IPS-18c (cell line): Measurements from ENCODE around the gene XPA.
A peak's percentile ranks its signal among the peaks of the same experiment; 100 is the strongest.

Experiments used
- H3K4me3 ChIP-seq: 2 replicates; pipeline ENCODE4 v1.7.0; 2013; ENCODE audit warnings: low read depth, mild to moderate bottlenecking, low read length, moderate library complexity; ENCODE audit not compliant: insufficient read depth
- H3K9me3 ChIP-seq: one replicate; pipeline ENCODE4 v1.6.1; 2013; ENCODE audit warnings: mild to moderate bottlenecking, low read length, moderate library complexity; ENCODE audit not compliant: control insufficient read depth, insufficient read depth

The XPA gene

GRCh38 chr9:97672403-97672802 lies 24.7 kb downstream of the XPA start:
- Histone ChIP-seq H3K4me3 (no peak overlapping the region), H3K9me3 (no peaks in the 10 kb centered on the region)

- Histone ChIP-seq H3K4me3 (no peak overlapping the region), H3K9me3 (no peaks in the 10 kb centered on the region)
These were observed 26.6 kb downstream of the XPA start for GRCh38 chr9:97670586-97670985.

GRCh38 chr9:97668485-97668884 lies 28.7 kb downstream of the XPA start:
- H3K4me3 ChIP-seq = no peak overlapping the region
- H3K9me3 ChIP-seq = no peaks in the 10 kb centered on the region

- no peaks in the 10 kb centered on the region for H3K9me3 ChIP-seq
These were observed 30.0 kb downstream of the XPA start for GRCh38 chr9:97666907-97667686.

GRCh38 chr9:97665742-97666141 lies 31.4 kb downstream of the XPA start:
- no peak overlapping the region for H3K4me3 ChIP-seq
- no peaks in the 10 kb centered on the region for H3K9me3 ChIP-seq

More at GRCh38 chr9:97666907-97667686, 30.0 kb downstream of the XPA start:
- no peak overlapping the region for H3K4me3 ChIP-seq

GRCh38 chr9:97660847-97661246 lies 36.3 kb downstream of the XPA start:
- Histone ChIP-seq H3K4me3 (no peak overlapping the region), H3K9me3 (no peaks in the 10 kb centered on the region)

GRCh38 chr9:97660340-97660739 lies 36.8 kb downstream of the XPA start:
- no peak overlapping the region for H3K4me3 ChIP-seq
- no peaks in the 10 kb centered on the region for H3K9me3 ChIP-seq

GRCh38 chr9:97659771-97660170 lies 37.4 kb downstream of the XPA start:
- no peaks in the 10 kb centered on the region for H3K9me3 ChIP-seq
- no peak overlapping the region for H3K4me3 ChIP-seq

GRCh38 chr9:97658707-97659106 lies 38.4 kb downstream of the XPA start:
- no peaks in the 10 kb centered on the region for H3K9me3 ChIP-seq

GRCh38 chr9:97651646-97652045 lies 45.5 kb downstream of the XPA start:
- H3K9me3 ChIP-seq = no peaks in the 10 kb centered on the region
- H3K4me3 ChIP-seq = no peak overlapping the region

More at GRCh38 chr9:97658707-97659106, 38.4 kb downstream of the XPA start:
- no peak overlapping the region for H3K4me3 ChIP-seq

GRCh38 chr9:97647996-97648395 lies 49.1 kb downstream of the XPA start:
- no peaks in the 10 kb centered on the region for H3K9me3 ChIP-seq
- no peak overlapping the region for H3K4me3 ChIP-seq

- no peak overlapping the region for H3K4me3 ChIP-seq
- no peaks in the 10 kb centered on the region for H3K9me3 ChIP-seq
These were observed 51.4 kb downstream of the XPA start for GRCh38 chr9:97645720-97646119.

GRCh38 chr9:97640325-97640724 lies 56.8 kb downstream of the XPA start:
- Histone ChIP-seq H3K9me3 (no peaks in the 10 kb centered on the region), H3K4me3 (no peak overlapping the region)

- H3K4me3 ChIP-seq = no peak overlapping the region
- H3K9me3 ChIP-seq = no peaks in the 10 kb centered on the region
These were observed 58.5 kb downstream of the XPA start for GRCh38 chr9:97638666-97639065.

GRCh38 chr9:97636903-97637302 lies 60.2 kb downstream of the XPA start:
- H3K4me3 ChIP-seq = no peak overlapping the region
- H3K9me3 ChIP-seq = no peaks in the 10 kb centered on the region

GRCh38 chr9:97635026-97635425 lies 62.1 kb downstream of the XPA start:
- Histone ChIP-seq H3K4me3 (peak overlapping the region; percentile 16; the same call in 1 of the 2 replicates), H3K9me3 (no peaks in the 10 kb centered on the region)

- no peaks in the 10 kb centered on the region for H3K9me3 ChIP-seq
- peak overlapping the region; percentile 97 for H3K4me3 ChIP-seq
These were observed 63.2 kb downstream of the XPA start for GRCh38 chr9:97633859-97634490.

GRCh38 chr9:97632985-97633858 lies 63.9 kb downstream of the XPA start, which contains the start of the genes NCBP1 and TSTD2:
TSS of gene NCBP1 (plus strand) at chr9:97633821. CDS start at chr9:97633882, 61 bp downstream.
TSS of gene TSTD2 (minus strand) at chr9:97633368. CDS start at chr9:97627562, 5,806 bp downstream.
- peak within 1 kb of the TSS; percentile 97 for H3K4me3 ChIP-seq
- H3K9me3 ChIP-seq = no peaks in the 10 kb centered on the region
